NCI-H2196 treated with DMSO at 0.1 percent for 48 hours (cell line): ENCODE data around the gene NUDT22.
A peak's percentile ranks its signal among the peaks of the same experiment; 100 is the strongest.

Source experiments
- DNase-seq: peaks from one replicate; lab custom pipeline; 2025; ENCODE audit not compliant: unreplicated experiment; lab: John Stamatoyannopoulos, UW

The NUDT22 gene

GRCh38 chr11:64268025-64268892, 42.2 kb downstream of the NUDT22 start:
- peak; percentile 61 for DNase-seq

GRCh38 chr11:64268893-64269539, 42.9 kb downstream of the NUDT22 start:
- no peak for DNase-seq

- DNase-seq: peak; percentile 99
These were observed 43.6 kb downstream of the NUDT22 start for GRCh38 chr11:64269540-64270220.

GRCh38 chr11:64275031-64275800, 49.1 kb downstream of the NUDT22 start:
- DNase-seq: no peak

- no peak for DNase-seq
These were observed 49.8 kb downstream of the NUDT22 start for GRCh38 chr11:64275841-64276240.

GRCh38 chr11:64276653-64277431, 50.8 kb downstream of the NUDT22 start:
- no peak for DNase-seq

- no peak for DNase-seq
These were observed 52.6 kb downstream of the NUDT22 start for GRCh38 chr11:64278576-64279190.
